ENCODE results near the gene AQP1. TPM values are rescaled to one million over a fixed set of nuclear protein-coding genes. Genes with fewer than 3 reads are reported as not detected.

AQP1 gene
- total RNA-seq, 3 donors from 2014 or later, result 132 to 213 (median 177) TPM

DNA sequence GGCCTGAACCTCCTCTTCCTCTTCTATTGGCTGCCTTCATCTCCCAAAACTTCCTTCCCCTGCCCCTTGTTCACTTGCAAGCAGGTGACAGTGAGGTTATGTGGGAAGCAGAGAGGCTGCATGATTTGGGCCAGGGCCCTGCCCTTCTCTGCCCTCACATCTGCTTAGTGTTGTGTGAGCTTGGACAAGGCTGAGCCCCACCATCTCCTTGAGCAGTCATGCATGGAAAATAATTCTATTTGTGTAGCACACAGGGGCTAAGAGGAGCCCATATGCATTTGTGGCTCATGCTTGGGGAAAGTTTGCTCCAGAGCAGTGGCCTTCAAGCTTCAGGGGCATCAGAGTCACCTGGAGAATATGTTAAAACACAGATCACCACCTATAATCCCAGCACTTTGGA, 26.8 kb upstream of the AQP1 start:
- intact Hi-C loops (cut with DNase I; ENCODE audit: low total_unique reads), result no loop called here
- Histone ChIP-seq H3K36me3 (no peaks in the 10 kb centered on the region), H3K4me1 (peaks cover 4% of the 10 kb centered on the region in 2 donors), H3K4me3 (no peak overlapping the region), H3K9me3 (no peaks in the 10 kb centered on the region), H3K27me3 (no peaks in the 10 kb centered on the region), H3K27ac (no peak overlapping the region)
- TF ChIP-seq POLR2A (IDR thresholded peaks at IDR 0.05) (no peak), POLR2AphosphoS5 (IDR thresholded peaks at IDR 0.05) (no peak)
- TF ChIP-seq, protein P1, sequence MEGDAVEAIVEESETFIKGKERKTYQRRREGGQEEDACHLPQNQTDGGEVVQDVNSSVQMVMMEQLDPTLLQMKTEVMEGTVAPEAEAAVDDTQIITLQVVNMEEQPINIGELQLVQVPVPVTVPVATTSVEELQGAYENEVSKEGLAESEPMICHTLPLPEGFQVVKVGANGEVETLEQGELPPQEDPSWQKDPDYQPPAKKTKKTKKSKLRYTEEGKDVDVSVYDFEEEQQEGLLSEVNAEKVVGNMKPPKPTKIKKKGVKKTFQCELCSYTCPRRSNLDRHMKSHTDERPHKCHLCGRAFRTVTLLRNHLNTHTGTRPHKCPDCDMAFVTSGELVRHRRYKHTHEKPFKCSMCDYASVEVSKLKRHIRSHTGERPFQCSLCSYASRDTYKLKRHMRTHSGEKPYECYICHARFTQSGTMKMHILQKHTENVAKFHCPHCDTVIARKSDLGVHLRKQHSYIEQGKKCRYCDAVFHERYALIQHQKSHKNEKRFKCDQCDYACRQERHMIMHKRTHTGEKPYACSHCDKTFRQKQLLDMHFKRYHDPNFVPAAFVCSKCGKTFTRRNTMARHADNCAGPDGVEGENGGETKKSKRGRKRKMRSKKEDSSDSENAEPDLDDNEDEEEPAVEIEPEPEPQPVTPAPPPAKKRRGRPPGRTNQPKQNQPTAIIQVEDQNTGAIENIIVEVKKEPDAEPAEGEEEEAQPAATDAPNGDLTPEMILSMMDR (IDR thresholded peaks at IDR 0.05), result no peak
- DNase-seq (ENCODE audit: low spot score in 2 of 2), result no peak

DNA sequence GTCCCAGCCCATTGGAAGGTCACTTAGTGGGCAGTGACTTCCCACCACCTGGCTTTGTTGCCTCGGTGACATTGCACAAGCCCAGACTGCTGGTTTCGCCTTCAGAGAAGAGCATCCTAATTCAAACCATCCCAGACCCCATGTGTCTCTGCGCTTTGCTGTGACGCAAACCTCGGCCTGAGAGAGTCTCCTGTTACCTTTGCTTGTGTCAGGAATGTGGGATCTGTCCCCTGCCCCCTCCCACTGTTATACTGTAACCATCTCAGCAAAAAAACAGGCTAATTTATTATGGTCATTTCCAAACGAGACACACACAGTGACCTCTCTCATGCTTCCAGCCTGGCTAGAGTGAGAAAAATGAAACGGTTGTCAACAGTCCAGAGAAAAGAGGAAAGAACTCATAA, 25.0 kb upstream of the AQP1 start:
- peaks cover 4% of the 10 kb centered on the region in 2 donors for H3K4me1 ChIP-seq
- no peak overlapping the region for H3K4me3 ChIP-seq
- no peaks in the 10 kb centered on the region for H3K9me3 ChIP-seq
- TF ChIP-seq POLR2AphosphoS5 (IDR thresholded peaks at IDR 0.05), result peak in 1 of 3 donors; percentile 37
- TF ChIP-seq, protein P1 (IDR thresholded peaks at IDR 0.05), result no peak
- H3K27me3 ChIP-seq, result no peaks in the 10 kb centered on the region
- H3K36me3 ChIP-seq, result no peaks in the 10 kb centered on the region
- intact Hi-C loops (cut with DNase I; ENCODE audit: low total_unique reads), result no loop called here
- no peak for DNase-seq (ENCODE audit: low spot score in 2 of 2)
- peak overlapping the region; percentile 63 to 74 for H3K27ac ChIP-seq

DNA sequence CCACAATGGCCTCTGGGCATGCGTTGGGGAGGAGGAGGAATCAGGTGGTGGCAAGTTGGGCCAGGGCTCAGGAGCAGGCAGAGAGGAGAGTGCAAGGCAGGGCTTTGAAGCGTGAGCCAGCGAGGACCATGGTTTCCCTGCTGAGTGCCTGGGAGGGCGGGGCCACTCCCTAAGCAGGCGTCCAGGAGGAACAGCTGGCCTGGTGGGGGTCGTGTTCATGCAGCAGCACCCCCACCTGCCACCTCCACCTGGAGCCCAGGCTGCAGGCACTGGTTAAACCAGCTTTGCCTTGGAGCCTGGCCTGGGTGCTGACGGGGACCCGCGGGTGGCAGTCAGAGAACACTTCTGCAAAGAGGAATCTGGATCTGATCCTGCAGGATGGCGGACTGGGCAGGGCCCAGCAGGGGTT, 24.2 kb upstream of the AQP1 start:
- Histone ChIP-seq H3K4me1 (peaks cover 4% of the 10 kb centered on the region in 2 donors), H3K27ac (peak overlapping the region; percentile 63 to 73), H3K9me3 (no peaks in the 10 kb centered on the region), H3K36me3 (no peaks in the 10 kb centered on the region), H3K27me3 (no peaks in the 10 kb centered on the region), H3K4me3 (no peak overlapping the region)
- DNase-seq (ENCODE audit: low spot score in 2 of 2), result no peak
- TF ChIP-seq, protein P1 (IDR thresholded peaks at IDR 0.05), result no peak
- TF ChIP-seq POLR2A (IDR thresholded peaks at IDR 0.05) (no peak), POLR2AphosphoS5 (IDR thresholded peaks at IDR 0.05) (no peak)
- intact Hi-C loops (cut with DNase I; ENCODE audit: low total_unique reads), result no loop called here

DNA sequence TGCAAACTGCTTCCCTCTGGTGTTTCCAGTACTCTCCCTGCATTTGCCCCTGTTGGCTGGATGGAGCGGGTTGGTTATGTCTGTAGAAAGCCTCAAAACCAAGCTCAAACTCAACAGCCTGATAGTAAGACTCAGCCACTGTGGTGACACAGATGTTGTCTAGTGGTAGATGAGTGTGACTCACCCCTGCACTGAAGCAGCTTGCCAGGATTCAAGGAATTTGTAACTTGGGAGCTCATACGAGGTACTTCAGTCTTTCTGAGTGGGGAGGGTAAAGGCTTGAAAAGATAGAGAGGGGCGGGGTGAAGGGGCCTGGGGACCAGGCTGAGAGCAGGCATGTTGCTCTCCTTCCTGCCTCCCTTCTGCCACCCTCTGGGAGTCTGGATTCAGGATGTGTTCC, 22.9 kb upstream of the AQP1 start:
- no peak for DNase-seq (ENCODE audit: low spot score in 2 of 2)
- Histone ChIP-seq H3K27me3 (no peaks in the 10 kb centered on the region), H3K27ac (peak overlapping the region in 1 of 2 donors; percentile 73), H3K9me3 (no peaks in the 10 kb centered on the region), H3K36me3 (no peaks in the 10 kb centered on the region), H3K4me3 (no peak overlapping the region), H3K4me1 (peaks cover 4% of the 10 kb centered on the region in 2 donors)
- no peak for TF ChIP-seq POLR2AphosphoS5 (IDR thresholded peaks at IDR 0.05)
- TF ChIP-seq, protein P1 (IDR thresholded peaks at IDR 0.05), result no peak
- no peak for TF ChIP-seq POLR2A (IDR thresholded peaks at IDR 0.05)
- intact Hi-C loops (cut with DNase I; ENCODE audit: low total_unique reads), result no loop called here

DNA sequence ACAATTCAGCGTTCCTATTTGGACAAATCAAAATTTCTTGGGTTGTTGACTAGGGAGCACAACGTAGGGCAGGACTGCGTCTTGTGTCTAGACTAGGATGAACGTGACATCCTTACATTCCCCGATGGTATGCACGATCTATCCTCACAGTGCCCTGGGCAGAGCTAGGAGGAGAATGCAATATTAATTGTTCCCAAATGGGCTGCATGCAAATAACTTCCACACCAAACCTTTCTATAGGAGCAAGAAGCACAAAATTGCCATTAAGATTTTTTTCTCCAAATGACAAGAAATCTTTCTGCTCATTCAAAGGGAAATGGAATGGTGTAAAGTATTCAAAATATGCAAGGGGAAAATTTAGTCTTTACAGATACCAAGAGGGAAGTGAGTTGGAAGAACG, 21.4 kb upstream of the AQP1 start:
- H3K27me3 ChIP-seq, result no peaks in the 10 kb centered on the region
- H3K4me3 ChIP-seq, result no peak overlapping the region
- no peak overlapping the region for H3K27ac ChIP-seq
- TF ChIP-seq POLR2A (IDR thresholded peaks at IDR 0.05) (no peak), POLR2AphosphoS5 (IDR thresholded peaks at IDR 0.05) (no peak)
- TF ChIP-seq, protein P1 (IDR thresholded peaks at IDR 0.05), result no peak
- H3K9me3 ChIP-seq, result no peaks in the 10 kb centered on the region
- H3K4me1 ChIP-seq, result peaks cover 4% of the 10 kb centered on the region in 2 donors
- DNase-seq (ENCODE audit: low spot score in 2 of 2), result no peak
- H3K36me3 ChIP-seq, result no peaks in the 10 kb centered on the region
- intact Hi-C loops (cut with DNase I; ENCODE audit: low total_unique reads), result no loop called here
